ENCODE measurements around the gene LRRN3.

LRRN3 gene

GRCh38 chr7:111098011-111098925 is 7.3 kb downstream of the LRRN3 start:
- no peak for DNase-seq (ENCODE audit: low read depth)
- in situ Hi-C loops (cut with HindIII; ENCODE audit: low sequenced_read_pairs) = no loop called here

GRCh38 chr7:111098926-111099250 is 8.0 kb downstream of the LRRN3 start:
- in situ Hi-C loops (cut with HindIII; ENCODE audit: low sequenced_read_pairs) = no loop called here
- no peak for DNase-seq (ENCODE audit: low read depth)
- no peak for TF ChIP-seq CTCF (IDR thresholded peaks at IDR 0.05; ENCODE audit: low read depth, low read length, missing control alignments)
- no peak overlapping the region for H3K4me3 ChIP-seq (ENCODE audit: low read depth, low read length)

More at GRCh38 chr7:111098011-111098925, 7.3 kb downstream of the LRRN3 start:
- TF ChIP-seq CTCF (IDR thresholded peaks at IDR 0.05; ENCODE audit: low read depth, low read length, missing control alignments) = peak; percentile 69
- no peak overlapping the region for H3K4me3 ChIP-seq (ENCODE audit: low read depth, low read length)

- DNase-seq (ENCODE audit: low read depth) = no peak
- no peak overlapping the region for H3K4me3 ChIP-seq (ENCODE audit: low read depth, low read length)
- TF ChIP-seq CTCF (IDR thresholded peaks at IDR 0.05; ENCODE audit: low read depth, low read length, missing control alignments) = no peak
- in situ Hi-C loops (cut with HindIII; ENCODE audit: low sequenced_read_pairs) = no loop called here
These were observed 11.1 kb downstream of the LRRN3 start for GRCh38 chr7:111101856-111102646.

GRCh38 chr7:111103136-111103535 is 12.2 kb downstream of the LRRN3 start:
- in situ Hi-C loops (cut with HindIII; ENCODE audit: low sequenced_read_pairs) = no loop called here
- TF ChIP-seq CTCF (IDR thresholded peaks at IDR 0.05; ENCODE audit: low read depth, low read length, missing control alignments) = no peak

GRCh38 chr7:111103678-111104274 is 12.8 kb downstream of the LRRN3 start:
- no peak for TF ChIP-seq CTCF (IDR thresholded peaks at IDR 0.05; ENCODE audit: low read depth, low read length, missing control alignments)
- DNase-seq (ENCODE audit: low read depth) = no peak
- in situ Hi-C loops (cut with HindIII; ENCODE audit: low sequenced_read_pairs) = no loop called here
- H3K4me3 ChIP-seq (ENCODE audit: low read depth, low read length) = no peak overlapping the region

More at GRCh38 chr7:111103136-111103535, 12.2 kb downstream of the LRRN3 start:
- DNase-seq (ENCODE audit: low read depth) = no peak
- H3K4me3 ChIP-seq (ENCODE audit: low read depth, low read length) = no peak overlapping the region

GRCh38 chr7:111104710-111105109 is 13.8 kb downstream of the LRRN3 start:
- no peak for TF ChIP-seq CTCF (IDR thresholded peaks at IDR 0.05; ENCODE audit: low read depth, low read length, missing control alignments)
- DNase-seq (ENCODE audit: low read depth) = no peak
- in situ Hi-C loops (cut with HindIII; ENCODE audit: low sequenced_read_pairs) = no loop called here
- no peak overlapping the region for H3K4me3 ChIP-seq (ENCODE audit: low read depth, low read length)
